H9 (cell line): ENCODE results near the gene RUNX2. TPM values are rescaled to one million over a fixed set of nuclear protein-coding genes. Genes with fewer than 3 reads are reported as not detected.

Experiments used
- DNase-seq: peaks from one replicate; pipeline ENCODE4 v3.0.0-alpha.2; 2017
- H2AFZ ChIP-seq: one replicate; pipeline ENCODE4 v1.6.1; 2013; ENCODE audit warnings: mild to moderate bottlenecking, low read length, control low read depth, moderate library complexity
- H2AK5ac ChIP-seq: 2 replicates; pipeline ENCODE4 v1.6.1; 2013; ENCODE audit warnings: low read length, control low read depth, mixed read lengths; ENCODE audit not compliant: insufficient read length
- H2BK120ac ChIP-seq: one replicate; pipeline ENCODE4 v1.6.1; 2013; ENCODE audit warnings: low read depth, mild to moderate bottlenecking, low read length, control low read depth, inconsistent platforms; ENCODE audit not compliant: poor library complexity, severe bottlenecking
- H2BK12ac ChIP-seq: 2 replicates; pipeline ENCODE4 v1.6.1; 2013; ENCODE audit warnings: low read length, control low read depth, mixed read lengths, low read depth; ENCODE audit not compliant: insufficient read length
- H2BK15ac ChIP-seq: 2 replicates; pipeline ENCODE4 v1.6.1; 2013; ENCODE audit warnings: low read depth, low read length, control low read depth
- H2BK20ac ChIP-seq: one replicate; pipeline ENCODE4 v1.6.1; 2013; ENCODE audit warnings: low read depth, mild to moderate bottlenecking, low read length, control low read depth, inconsistent platforms; ENCODE audit not compliant: poor library complexity, severe bottlenecking
- H2BK5ac ChIP-seq: 2 replicates; pipeline ENCODE4 v1.6.1; 2013; ENCODE audit warnings: low read length, control low read depth, mixed read lengths; ENCODE audit not compliant: insufficient read length
- H3K14ac ChIP-seq: 2 replicates; pipeline ENCODE4 v1.6.1; 2013; ENCODE audit warnings: low read length, control low read depth; ENCODE audit not compliant: insufficient read depth
- H3K18ac ChIP-seq: 2 replicates; pipeline ENCODE4 v1.6.1; 2013; ENCODE audit warnings: low read depth, mild to moderate bottlenecking, mixed read lengths, low read length, control low read depth; ENCODE audit not compliant: insufficient read length
- H3K23ac ChIP-seq: 2 replicates; pipeline ENCODE4 v1.6.1; 2013; ENCODE audit warnings: low read length, control low read depth, mixed read lengths, low read depth; ENCODE audit not compliant: insufficient read length
- H3K23me2 ChIP-seq: 2 replicates; pipeline ENCODE4 v1.6.1; 2013; ENCODE audit warnings: low read depth, mild to moderate bottlenecking, mixed read lengths, low read length, control low read depth; ENCODE audit not compliant: insufficient read length, poor library complexity, severe bottlenecking
- H3K27ac ChIP-seq: 2 replicates; pipeline ENCODE4 v1.5.1; 2013; ENCODE audit warnings: low read length, control low read depth, mixed read lengths, low read depth; ENCODE audit not compliant: insufficient read length
- H3K27me3 ChIP-seq: 2 replicates; pipeline ENCODE4 v1.6.1; 2013; ENCODE audit warnings: low read length, control low read depth, inconsistent platforms; ENCODE audit not compliant: insufficient read depth
- H3K4ac ChIP-seq: 2 replicates; pipeline ENCODE4 v1.6.1; 2013; ENCODE audit warnings: low read depth, mild to moderate bottlenecking, control low read depth, inconsistent platforms, low read length, moderate library complexity
- H3K4me1 ChIP-seq: 2 replicates; pipeline ENCODE4 v1.6.1; 2013; ENCODE audit warnings: low read length, control low read depth, inconsistent platforms; ENCODE audit not compliant: insufficient read depth
- H3K4me2 ChIP-seq: 2 replicates; pipeline ENCODE4 v1.6.1; 2013; ENCODE audit warnings: low read length, control low read depth, mixed read lengths; ENCODE audit not compliant: insufficient read length, insufficient read depth
- H3K56ac ChIP-seq: 2 replicates; pipeline ENCODE4 v1.6.1; 2013; ENCODE audit warnings: low read depth, mild to moderate bottlenecking, mixed read lengths, low read length, control low read depth; ENCODE audit not compliant: insufficient read length
- H3K79me1 ChIP-seq: 2 replicates; pipeline ENCODE4 v1.6.1; 2013; ENCODE audit warnings: low read depth, mild to moderate bottlenecking, moderate library complexity, low read length, control low read depth, inconsistent platforms; ENCODE audit not compliant: insufficient read depth, poor library complexity, severe bottlenecking
- H3K79me2 ChIP-seq: 2 replicates; pipeline ENCODE4 v1.6.1; 2013; ENCODE audit warnings: low read length, control low read depth, inconsistent platforms; ENCODE audit not compliant: insufficient read depth
- H3K9ac ChIP-seq: 2 replicates; pipeline ENCODE4 v1.6.1; 2013; ENCODE audit warnings: low read length, control low read depth, mixed read lengths; ENCODE audit not compliant: insufficient read length; ENCODE audit errors: extremely low read depth
- H3K9me3 ChIP-seq: one replicate; pipeline ENCODE4 v1.6.1; 2013; ENCODE audit warnings: low read depth, low read length, inconsistent platforms; ENCODE audit not compliant: control insufficient read depth
- H3T11ph ChIP-seq: one replicate; pipeline ENCODE4 v1.6.1; 2013; ENCODE audit warnings: mild to moderate bottlenecking, low read length, control low read depth, inconsistent platforms
- H4K20me1 ChIP-seq: one replicate; pipeline ENCODE4 v1.6.1; 2013; ENCODE audit not compliant: control insufficient read depth, insufficient read length, insufficient read depth
- H4K5ac ChIP-seq: 2 replicates; pipeline ENCODE4 v1.6.1; 2013; ENCODE audit warnings: low read depth, mild to moderate bottlenecking, mixed read lengths, low read length, control low read depth; ENCODE audit not compliant: insufficient read length
- H4K8ac ChIP-seq: replicated peaks from 2 replicates; pipeline ENCODE4 v1.6.1; 2013; ENCODE audit warnings: low read length, control low read depth, mixed read lengths, low read depth; ENCODE audit not compliant: insufficient read length
- H4K91ac ChIP-seq: 2 replicates; pipeline ENCODE4 v1.6.1; 2013; ENCODE audit warnings: low read depth, mild to moderate bottlenecking, moderate library complexity, mixed read lengths, low read length, control low read depth; ENCODE audit not compliant: insufficient read length
- H3K27ac Mint-ChIP-seq, 3 experiments: 2 replicates in 2 of 3; 3 replicates in 1 of 3; pipeline ENCODE4 v1.8.0; 2020 to 2021; ENCODE audit warnings: mixed read lengths in 3 of 3, mild to moderate bottlenecking in 1 of 3, moderate library complexity in 1 of 3
- H3K27me3 Mint-ChIP-seq: 2 replicates; pipeline ENCODE4 v1.8.0; 2021; ENCODE audit warnings: low read depth, mild to moderate bottlenecking, moderate library complexity, mixed read lengths
- H3K36me3 Mint-ChIP-seq, 3 experiments: 2 replicates in 2 of 3; 3 replicates in 1 of 3; pipeline ENCODE4 v1.8.0; 2020 to 2021; ENCODE audit warnings: low read depth in 3 of 3, mixed read lengths in 3 of 3; ENCODE audit not compliant: insufficient read depth in 1 of 3
- H3K4me1 Mint-ChIP-seq, 2 experiments: 2 replicates each; pipeline ENCODE4 v1.8.0; 2020; ENCODE audit warnings: mixed read lengths in 2 of 2
- H3K4me3 Mint-ChIP-seq, 2 experiments: 2 replicates in 1 of 2; 3 replicates in 1 of 2; pipeline ENCODE4 v1.8.0; 2020 to 2021; ENCODE audit warnings: mild to moderate bottlenecking in 2 of 2, mixed read lengths in 2 of 2, moderate library complexity in 1 of 2
- H3K9me3 Mint-ChIP-seq, 2 experiments: 2 replicates in 1 of 2; 3 replicates in 1 of 2; pipeline ENCODE4 v1.8.0; 2020; ENCODE audit warnings: mild to moderate bottlenecking in 2 of 2, mixed read lengths in 2 of 2, moderate library complexity in 1 of 2
- CTCF ChIP-seq: fragments of 200-600 bp; sonication (generic); conservative IDR thresholded peaks from 3 replicates; pipeline ENCODE4 v1.8.0; 2021; ENCODE audit warnings: antibody characterized with exemption, mild to moderate bottlenecking
- WGBS: extraction: QIAGEN DNeasy Blood & Tissue Kit; methylation state at CpG from one replicate; pipeline ENCODE4 v1.1.7; 2013; ENCODE audit warnings: missing lambda C conversion rate, low lambda C conversion rate, mixed read lengths; ENCODE audit not compliant: insufficient read length; ENCODE audit errors: extremely low coverage; 5-methylcytosine and 5-hydroxymethylcytosine counted together
- total RNA-seq: library from RNA; stranded (reverse); gene quantifications from 2 replicates; pipeline ENCODE4 v1.2.1, GENCODE V29; 2021

RUNX2 gene
- total RNA-seq, 1 experiment from 2014 or later, result 0.15 TPM

- H3K27me3 Mint-ChIP-seq, result peaks cover 5% of the 10 kb centered on the region
- Histone ChIP-seq H3K79me1 (no peaks in the 10 kb centered on the region), H3K14ac (no peak overlapping the region), H3K56ac (no peak overlapping the region), H3K23ac (no peak overlapping the region), H3K23me2 (no peaks in the 10 kb centered on the region), H3K27me3 (no peaks in the 10 kb centered on the region), H2AK5ac (no peak overlapping the region), H2AFZ (no peak overlapping the region), H2BK5ac (no peak overlapping the region), H3T11ph (no peak overlapping the region), H2BK120ac (no peak overlapping the region), H4K20me1 (no peaks in the 10 kb centered on the region), H2BK12ac (no peak overlapping the region), H2BK15ac (no peak overlapping the region), H4K91ac (no peak overlapping the region), H3K79me2 (no peaks in the 10 kb centered on the region), H3K4me2 (no peak overlapping the region), H4K5ac (no peak overlapping the region), H3K9me3 (no peaks in the 10 kb centered on the region), H4K8ac (no peak overlapping the region), H3K18ac (no peak overlapping the region), H2BK20ac (no peak overlapping the region), H3K4ac (no peak overlapping the region), H3K27ac (no peak overlapping the region), H3K9ac (no peak overlapping the region), H3K4me1 (no peaks in the 10 kb centered on the region)
- H3K9me3 Mint-ChIP-seq, result no peaks in the 10 kb centered on the region
- H3K36me3 Mint-ChIP-seq, result no peaks in the 10 kb centered on the region
- no peak overlapping the region for H3K4me3 Mint-ChIP-seq
- H3K27ac Mint-ChIP-seq, result no peak overlapping the region; a peak in 1 of 7 replicates
- H3K4me1 Mint-ChIP-seq, result peaks cover 6 to 14% of the 10 kb centered on the region in 2 experiments; a peak in 2 of 4 replicates
- DNase-seq, result no peak
- WGBS, result no CpG with 5 or more reads among the region's 3 CpGs
- no peak for TF ChIP-seq CTCF
Observed at GRCh38 chr6:45637056-45637455, 308.9 kb downstream of the RUNX2 start.
